Ammon's horn (tissue), 1 donor: Measurements from ENCODE around the gene C2orf72.

Experiments
- DNase-seq: peaks from one replicate; pipeline ENCODE4 v3.0.0-alpha.2; 2016; ENCODE audit warnings: low spot score

Gene C2orf72

GRCh38 chr2:231069379-231070054 lies 32.2 kb downstream of the C2orf72 start:
- DNase-seq, result no peak

- no peak for DNase-seq
These were observed 47.2 kb downstream of the C2orf72 start for GRCh38 chr2:231084565-231084964.

DNA sequence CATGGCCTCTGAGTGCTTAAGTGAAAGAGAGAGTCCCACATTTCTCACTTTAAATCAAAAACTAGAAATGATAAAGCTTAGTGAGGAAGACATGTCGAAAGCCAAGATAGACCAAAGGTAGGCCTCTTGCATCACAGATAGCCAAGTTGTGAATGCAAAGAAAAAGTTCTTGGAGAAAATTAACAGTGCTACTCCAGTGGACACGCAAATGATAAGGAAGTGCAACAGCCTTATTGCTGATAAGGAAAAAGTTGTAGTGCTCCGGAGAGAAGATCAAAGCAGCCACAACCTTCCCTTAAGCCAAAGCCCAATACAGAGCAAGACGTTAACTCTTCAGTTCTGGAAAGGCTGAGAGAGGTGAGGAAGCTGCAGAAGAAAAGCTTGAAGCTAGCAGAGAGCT lies 51.4 kb downstream of the C2orf72 start:
- no peak for DNase-seq

GRCh38 chr2:231093933-231094332 lies 56.6 kb downstream of the C2orf72 start:
- DNase-seq, result no peak

GRCh38 chr2:231094736-231095346 lies 57.5 kb downstream of the C2orf72 start:
- DNase-seq, result no peak
